GM19025 (cell line): ENCODE measurements around the gene CABLES1.

ENCODE experiments used
- ATAC-seq: cut with Tn5 transposase; IDR thresholded peaks from one replicate; pipeline ENCODE4 v1.9.1; 2021; ENCODE audit warnings: mild to moderate bottlenecking, low read depth, moderate library complexity; ENCODE audit not compliant: unreplicated experiment

CABLES1 gene

GRCh38 chr18:23211146-23211545 is 75.9 kb downstream of the CABLES1 start:
- no peak for ATAC-seq

- ATAC-seq = no peak
These were observed 76.9 kb downstream of the CABLES1 start for GRCh38 chr18:23212161-23212560.

GRCh38 chr18:23213200-23213599 is 77.9 kb downstream of the CABLES1 start:
- ATAC-seq = no peak

- ATAC-seq = no peak
These were observed 82.5 kb downstream of the CABLES1 start for GRCh38 chr18:23217781-23218180.

- no peak for ATAC-seq
These were observed 85.1 kb downstream of the CABLES1 start for GRCh38 chr18:23220355-23220754.

- ATAC-seq = no peak
These were observed 88.4 kb downstream of the CABLES1 start for GRCh38 chr18:23223641-23224040.

- no peak for ATAC-seq
These were observed 90.2 kb downstream of the CABLES1 start for GRCh38 chr18:23225503-23225902.

GRCh38 chr18:23226391-23226790 is 91.1 kb downstream of the CABLES1 start:
- ATAC-seq = no peak

GRCh38 chr18:23226930-23227725 is 91.8 kb downstream of the CABLES1 start:
- no peak for ATAC-seq

- no peak for ATAC-seq
These were observed 92.4 kb downstream of the CABLES1 start for GRCh38 chr18:23227726-23228070.

GRCh38 chr18:23228102-23229061 is 93.1 kb downstream of the CABLES1 start:
- peak; percentile 31 for ATAC-seq

GRCh38 chr18:23229472-23229871 is 94.2 kb downstream of the CABLES1 start:
- no peak for ATAC-seq

- ATAC-seq = no peak
These were observed 95.4 kb downstream of the CABLES1 start for GRCh38 chr18:23230686-23231085.

GRCh38 chr18:23231340-23232021 is 96.2 kb downstream of the CABLES1 start:
- ATAC-seq = peak; percentile 77

- ATAC-seq = no peak
These were observed 97.0 kb downstream of the CABLES1 start for GRCh38 chr18:23232331-23232730.

- no peak for ATAC-seq
These were observed 99.3 kb downstream of the CABLES1 start for GRCh38 chr18:23234619-23235018.

- no peak for ATAC-seq
These were observed 100.1 kb downstream of the CABLES1 start for GRCh38 chr18:23235336-23235735.

GRCh38 chr18:23235860-23236259 is 100.6 kb downstream of the CABLES1 start:
- no peak for ATAC-seq

- ATAC-seq = no peak
These were observed 101.7 kb downstream of the CABLES1 start for GRCh38 chr18:23236876-23237468.

- peak; percentile 60 for ATAC-seq
These were observed 102.4 kb downstream of the CABLES1 start for GRCh38 chr18:23237524-23238151.
